ENCODE data around the gene FGD6.

GRCh38 chr12:95072900-95073697 is 144.2 kb downstream of the FGD6 start, which contains the start of gene NR2C1:
- no peak for TF ChIP-seq SP1 (IDR thresholded peaks at IDR 0.05)
- TF ChIP-seq HDGF (IDR thresholded peaks at IDR 0.05; ENCODE audit: borderline replicate concordance), result no peak
- no peak for TF ChIP-seq ELF4 (IDR thresholded peaks at IDR 0.05)
- TF ChIP-seq LEF1 (IDR thresholded peaks at IDR 0.05; ENCODE audit: borderline replicate concordance), result no peak
- no peak for TF ChIP-seq CTBP1 (IDR thresholded peaks at IDR 0.05; ENCODE audit: borderline replicate concordance)
